Measurements from ENCODE around the gene USP35.

GRCh38 chr11:78211565-78211964 lies 22.8 kb downstream of the USP35 start:
- TF ChIP-seq EZH2 (IDR thresholded peaks at IDR 0.05; ENCODE audit: low read length, unreplicated experiment) (no peak), CTCF (conservative IDR thresholded peaks at IDR 0.05; ENCODE audit: low read depth, low read length) (no peak)
